Stomach (tissue), 9 donors: ENCODE measurements around the gene PHKA1. TPM values are rescaled to one million over a fixed set of nuclear protein-coding genes. Genes with fewer than 3 reads are reported as not detected.

Experiments
- DNase-seq, 2 donors: peaks; one replicate each; pipeline versions ENCODE4 v3.0.0 to v3.0.0-alpha.2; 2013 to 2019
- H3K27ac ChIP-seq, 5 donors: fragments of 200-600 bp in 4 of 5; sonication (generic) in 4 of 5; one replicate each; pipeline ENCODE4 v1.5.1; 2013 to 2019; ENCODE audit warnings: mild to moderate bottlenecking in 1 of 5, moderate library complexity in 1 of 5
- H3K27me3 ChIP-seq, 3 donors: fragments of 200-600 bp; sonication (generic); one replicate each; pipeline ENCODE4 v1.5.1; 2017 to 2019; ENCODE audit warnings: mixed run types in 1 of 3
- H3K36me3 ChIP-seq, 4 donors: fragments of 200-600 bp; sonication (generic); 1 replicate in 3 of 4; 2 replicates in 1 of 4; pipeline ENCODE4 v1.5.1; 2016 to 2019
- H3K4me1 ChIP-seq, 4 donors: fragments of 200-600 bp; sonication (generic); one replicate each; pipeline ENCODE4 v1.5.1; 2016 to 2019
- H3K4me3 ChIP-seq, 4 donors: fragments of 200-600 bp; sonication (generic) in 3 of 4; one replicate each; pipeline ENCODE4 v1.5.1; 2016 to 2019; ENCODE audit warnings: mild to moderate bottlenecking in 1 of 4
- H3K9me3 ChIP-seq, 4 donors: fragments of 200-600 bp; sonication (generic); one replicate each; pipeline ENCODE4 v1.5.1; 2016 to 2019
- EP300 ChIP-seq: sonication (generic); formaldehyde crosslinking; IDR thresholded peaks from one replicate; pipeline ENCODE4 v1.6.1; 2017; ENCODE audit warnings: antibody characterized with exemption
- POLR2A ChIP-seq, 4 donors: fragments of 450-650 bp; IDR thresholded peaks; one replicate each; pipeline ENCODE4 v1.6.1; 2016; ENCODE audit warnings: antibody characterized with exemption in 4 of 4, control low read depth in 2 of 4, mild to moderate bottlenecking in 1 of 4, moderate library complexity in 1 of 4
- POLR2AphosphoS5 ChIP-seq, 3 donors: sonication (generic); formaldehyde crosslinking; IDR thresholded peaks; one replicate each; pipeline ENCODE4 v1.6.1; 2016; ENCODE audit warnings: antibody characterized with exemption in 3 of 3
- WGBS, 5 donors: extraction: QIAGEN DNeasy Blood & Tissue Kit in 3 of 5; methylation state at CpG; one replicate each; pipeline versions ENCODE4 v1.1.5 to v1.1.7; 2013 to 2018; 5-methylcytosine and 5-hydroxymethylcytosine counted together
- intact Hi-C: fragments of 100-400 bp; cut with DNase I; formaldehyde crosslinking; loops from one replicate; pipeline ENCODE4 v1.15.1; 2023; ENCODE audit warnings: low total_unique reads
- polyA plus RNA-seq, 3 donors: library from polyadenylated mRNA; stranded (reverse); fragments of 200-250 nt; gene quantifications; one replicate each; pipeline ENCODE4 v1.2.3, GENCODE V29; 2013
- total RNA-seq, 5 donors: library from RNA; depleted of rRNA; stranded (reverse); fragments of >200 nt; gene quantifications; one replicate each; pipeline versions ENCODE4 v1.1.0 to v1.2.3, GENCODE V29; 2014 to 2016
- TF ChIP-seq, protein P1 (sequence below), 7 experiments: fragments of 450-650 bp in 4 of 7; fragments of 200-600 bp in 3 of 7; sonication (generic) in 3 of 7; IDR thresholded peaks; one replicate each; pipeline ENCODE4 v1.5.1; 2016 to 2019; ENCODE audit warnings: antibody characterized with exemption in 7 of 7, control low read depth in 2 of 7, mild to moderate bottlenecking in 1 of 7
- donor health status: healthy with polysubstance abuse.
- donor health status: Bipolar disorder and iron deficiency.
- donor health status: healthy.

Gene PHKA1
- total and polyA plus RNA-seq, 8 donors, result 2.0 to 13.4 (median 4.4) TPM

DNA sequence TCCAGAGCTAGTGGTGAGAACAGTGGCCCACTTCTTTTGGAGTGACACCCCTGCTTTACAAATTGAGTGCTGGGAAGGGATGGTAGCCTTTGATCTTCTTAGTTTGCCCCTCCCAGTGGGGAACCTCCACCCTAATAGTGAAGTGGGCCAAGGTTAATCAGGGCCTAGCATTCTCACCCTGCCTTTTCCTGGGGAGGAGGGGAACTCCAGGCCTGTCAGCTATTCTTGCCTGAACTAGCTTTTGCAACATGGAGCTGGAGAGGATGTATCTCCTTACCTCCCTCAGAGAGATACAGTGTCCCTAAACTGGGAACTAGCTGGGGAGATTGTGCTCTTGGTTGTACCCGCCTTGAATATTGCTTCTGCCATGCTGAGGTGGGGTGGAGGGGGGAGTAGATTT lies 20.6 kb downstream of the PHKA1 start:
- 33 to 100% (median 94%) methylated on average over 1 of the region's 1 CpG for WGBS, 5 donors
- Histone ChIP-seq H3K27me3 (no peaks in the 10 kb centered on the region), H3K4me1 (no peaks in the 10 kb centered on the region), H3K9me3 (no peaks in the 10 kb centered on the region), H3K36me3 (peaks cover 0 to 4% (median 0%) of the 10 kb centered on the region in 4 donors), H3K27ac (no peak overlapping the region), H3K4me3 (no peak overlapping the region)
- TF ChIP-seq, protein P1, sequence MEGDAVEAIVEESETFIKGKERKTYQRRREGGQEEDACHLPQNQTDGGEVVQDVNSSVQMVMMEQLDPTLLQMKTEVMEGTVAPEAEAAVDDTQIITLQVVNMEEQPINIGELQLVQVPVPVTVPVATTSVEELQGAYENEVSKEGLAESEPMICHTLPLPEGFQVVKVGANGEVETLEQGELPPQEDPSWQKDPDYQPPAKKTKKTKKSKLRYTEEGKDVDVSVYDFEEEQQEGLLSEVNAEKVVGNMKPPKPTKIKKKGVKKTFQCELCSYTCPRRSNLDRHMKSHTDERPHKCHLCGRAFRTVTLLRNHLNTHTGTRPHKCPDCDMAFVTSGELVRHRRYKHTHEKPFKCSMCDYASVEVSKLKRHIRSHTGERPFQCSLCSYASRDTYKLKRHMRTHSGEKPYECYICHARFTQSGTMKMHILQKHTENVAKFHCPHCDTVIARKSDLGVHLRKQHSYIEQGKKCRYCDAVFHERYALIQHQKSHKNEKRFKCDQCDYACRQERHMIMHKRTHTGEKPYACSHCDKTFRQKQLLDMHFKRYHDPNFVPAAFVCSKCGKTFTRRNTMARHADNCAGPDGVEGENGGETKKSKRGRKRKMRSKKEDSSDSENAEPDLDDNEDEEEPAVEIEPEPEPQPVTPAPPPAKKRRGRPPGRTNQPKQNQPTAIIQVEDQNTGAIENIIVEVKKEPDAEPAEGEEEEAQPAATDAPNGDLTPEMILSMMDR (IDR thresholded peaks at IDR 0.05), result no peak
- TF ChIP-seq POLR2A (IDR thresholded peaks at IDR 0.05), result no peak
- TF ChIP-seq POLR2AphosphoS5 (IDR thresholded peaks at IDR 0.05), result no peak
- no peak for TF ChIP-seq EP300
- intact Hi-C loops, result no loop called here
- no peak for DNase-seq

DNA sequence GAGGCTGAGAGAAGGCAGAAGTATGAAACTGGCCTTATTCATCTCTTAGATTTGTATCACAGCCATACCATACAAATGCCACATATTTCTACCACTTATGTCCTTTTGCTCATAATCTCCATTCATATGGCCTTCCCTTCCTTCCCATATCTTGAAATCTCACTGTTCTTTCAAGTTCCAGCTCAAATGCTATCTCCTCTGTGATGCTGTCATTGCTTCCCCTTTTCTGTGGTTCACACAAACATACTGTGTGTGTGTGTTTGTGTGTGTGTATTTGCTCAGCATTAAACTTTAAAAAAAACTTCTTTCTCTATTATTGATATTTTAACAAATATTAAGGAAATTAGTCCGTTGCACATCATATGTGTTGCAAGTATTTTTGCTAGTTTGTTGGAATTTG lies 26.7 kb downstream of the PHKA1 start:
- H3K4me3 ChIP-seq, result no peak overlapping the region

DNA sequence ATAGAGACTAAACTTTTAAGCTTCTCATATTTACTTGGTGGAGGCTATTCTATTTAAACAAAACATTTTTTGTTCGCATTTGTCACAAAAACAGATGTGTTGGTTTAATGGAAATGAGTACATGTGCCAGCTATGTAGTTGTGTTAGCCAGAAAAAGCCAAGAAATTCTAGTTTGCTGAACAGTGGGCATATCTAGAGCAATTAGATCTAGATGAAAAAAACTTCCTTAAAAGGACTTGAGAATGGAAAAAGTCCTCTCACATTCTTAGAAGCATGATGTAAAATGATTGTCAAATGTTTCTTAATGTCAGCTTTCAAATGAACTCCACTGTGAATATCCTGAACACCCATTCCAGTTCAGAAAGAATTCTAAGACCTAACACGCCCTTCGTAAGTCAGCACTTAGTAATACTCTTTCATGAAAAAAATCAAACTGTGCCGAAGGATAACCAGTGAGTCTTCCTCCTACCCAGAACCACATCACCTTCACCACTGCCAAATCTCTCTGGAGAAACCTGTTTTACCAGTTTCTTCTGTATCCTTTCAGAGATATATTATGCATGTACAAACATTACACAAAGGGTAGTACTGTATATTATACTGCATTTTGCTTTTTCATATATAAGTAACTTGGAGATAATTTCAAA lies 28.2 kb downstream of the PHKA1 start:
- Histone ChIP-seq H3K9me3 (peaks cover 0 to 8% (median 0%) of the 10 kb centered on the region in 4 donors), H3K36me3 (no peaks in the 10 kb centered on the region), H3K27me3 (no peaks in the 10 kb centered on the region), H3K27ac (no peak overlapping the region), H3K4me3 (no peak overlapping the region), H3K4me1 (no peaks in the 10 kb centered on the region)
- no peak for TF ChIP-seq POLR2A (IDR thresholded peaks at IDR 0.05)
- peak in 1 of 2 donors; percentile 37 for DNase-seq
- intact Hi-C loops, result no loop called here
- WGBS, 5 donors, result 38 to 56% (median 44%) methylated on average over 4 of the region's 4 CpGs

More for the DNA sequence above, 26.7 kb downstream of the PHKA1 start:
- no peak overlapping the region for H3K27ac ChIP-seq
- intact Hi-C loops, result no loop called here
- DNase-seq, result no peak
- peaks cover 0 to 8% (median 0%) of the 10 kb centered on the region in 4 donors for H3K9me3 ChIP-seq
- whole genome bisulfite sequencing, 5 donors, result 43 to 94% (median 88%) methylated on average over 1 of the region's 1 CpG
- no peaks in the 10 kb centered on the region for H3K27me3 ChIP-seq
- TF ChIP-seq POLR2A (IDR thresholded peaks at IDR 0.05) (no peak), EP300 (no peak), POLR2AphosphoS5 (IDR thresholded peaks at IDR 0.05) (no peak)
- TF ChIP-seq, protein P1 (IDR thresholded peaks at IDR 0.05), result no peak
- H3K4me1 ChIP-seq, result no peaks in the 10 kb centered on the region
- H3K36me3 ChIP-seq, result no peaks in the 10 kb centered on the region

DNA sequence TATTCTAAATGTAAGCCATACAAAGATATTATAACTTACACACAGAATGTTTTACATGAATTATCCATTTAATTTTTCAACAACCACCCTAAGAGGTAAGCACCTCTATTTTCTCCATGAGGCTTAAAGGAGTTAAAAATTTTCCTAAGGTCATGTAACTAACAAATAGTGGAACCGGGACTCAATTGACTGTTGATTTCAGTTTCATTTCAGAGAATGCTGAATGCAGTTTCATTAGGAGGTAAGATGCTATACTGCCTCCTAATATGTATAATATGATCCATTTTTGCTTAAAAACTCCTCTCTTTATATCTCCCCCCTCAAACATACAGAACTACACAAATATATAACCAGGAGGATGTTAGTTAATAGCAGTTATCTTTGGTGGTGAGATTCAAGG lies 29.1 kb downstream of the PHKA1 start:
- TF ChIP-seq POLR2AphosphoS5 (IDR thresholded peaks at IDR 0.05) (no peak), POLR2A (IDR thresholded peaks at IDR 0.05) (no peak), EP300 (no peak)
- TF ChIP-seq, protein P1 (IDR thresholded peaks at IDR 0.05), result no peak
- H3K36me3 ChIP-seq, result no peaks in the 10 kb centered on the region
- WGBS, 5 donors, result 12 to 41% (median 25%) methylated on average over 1 of the region's 1 CpG
- H3K9me3 ChIP-seq, result peaks cover 0 to 11% (median under 1%) of the 10 kb centered on the region in 4 donors
- H3K4me1 ChIP-seq, result no peaks in the 10 kb centered on the region
- DNase-seq, result no peak
- intact Hi-C loops, result no loop called here
- H3K27ac ChIP-seq, result no peak overlapping the region
- no peaks in the 10 kb centered on the region for H3K27me3 ChIP-seq
- H3K4me3 ChIP-seq, result no peak overlapping the region

DNA sequence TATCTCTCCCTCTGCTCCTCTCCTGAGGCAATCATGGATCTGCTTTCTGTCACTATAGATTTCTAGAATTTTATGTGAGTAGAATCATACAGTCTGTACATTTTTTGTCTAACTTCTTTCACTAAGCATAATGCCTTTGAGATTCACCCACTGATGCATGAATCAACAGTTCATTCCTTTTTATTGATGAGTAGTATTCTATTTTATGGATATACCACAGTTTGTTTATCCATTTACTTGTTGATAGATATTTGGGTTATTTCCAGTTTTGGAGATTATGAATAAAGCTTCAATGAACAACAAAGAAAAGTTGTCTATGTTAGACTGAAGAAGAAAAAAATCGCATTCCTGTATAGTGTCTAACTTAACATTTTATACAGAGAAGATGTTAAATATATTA lies 30.5 kb downstream of the PHKA1 start:
- H3K27me3 ChIP-seq, result no peaks in the 10 kb centered on the region
- H3K9me3 ChIP-seq, result peaks cover 0 to 12% (median 2%) of the 10 kb centered on the region in 4 donors
- H3K4me1 ChIP-seq, result no peaks in the 10 kb centered on the region
- intact Hi-C loops, result no loop called here
- no peaks in the 10 kb centered on the region for H3K36me3 ChIP-seq
- TF ChIP-seq POLR2A (IDR thresholded peaks at IDR 0.05) (no peak), EP300 (no peak), POLR2AphosphoS5 (IDR thresholded peaks at IDR 0.05) (no peak)
- TF ChIP-seq, protein P1 (IDR thresholded peaks at IDR 0.05), result no peak
- H3K27ac ChIP-seq, result no peak overlapping the region
- 77 to 100% (median 91%) methylated on average over 1 of the region's 1 CpG for WGBS, 5 donors
- DNase-seq, result no peak
- H3K4me3 ChIP-seq, result no peak overlapping the region
